ENCODE data around the gene NPY.

Gene NPY

DNA sequence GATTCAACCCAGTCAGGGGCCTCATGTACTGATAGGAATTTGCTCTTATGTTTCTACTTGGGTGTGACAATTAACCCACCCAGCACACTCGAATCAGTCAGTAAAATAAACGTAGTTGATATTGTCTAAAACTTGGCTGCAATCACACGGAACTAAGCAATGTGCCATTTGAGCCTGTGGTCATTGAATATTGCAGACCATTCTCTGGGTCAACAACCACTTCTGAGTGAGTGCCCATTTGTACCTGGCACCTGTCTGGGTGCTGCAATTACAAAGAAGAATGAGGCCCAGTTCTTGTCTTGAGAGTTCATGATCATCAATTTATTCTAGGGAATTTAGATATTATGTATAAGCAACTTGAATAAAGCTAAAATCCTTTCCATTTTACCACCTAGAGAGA is 29.8 kb downstream of the NPY start:
- Histone ChIP-seq H3K27me3 (replicated peaks; ENCODE audit: control insufficient read depth, insufficient read depth, low read length) (no peaks in the 10 kb centered on the region), H3K36me3 (ENCODE audit: control insufficient read depth, insufficient read depth, low read length) (no peaks in the 10 kb centered on the region), H3K4me3 (replicated peaks; ENCODE audit: low read depth, low read length) (no peak overlapping the region)
- TF ChIP-seq, protein P1, sequence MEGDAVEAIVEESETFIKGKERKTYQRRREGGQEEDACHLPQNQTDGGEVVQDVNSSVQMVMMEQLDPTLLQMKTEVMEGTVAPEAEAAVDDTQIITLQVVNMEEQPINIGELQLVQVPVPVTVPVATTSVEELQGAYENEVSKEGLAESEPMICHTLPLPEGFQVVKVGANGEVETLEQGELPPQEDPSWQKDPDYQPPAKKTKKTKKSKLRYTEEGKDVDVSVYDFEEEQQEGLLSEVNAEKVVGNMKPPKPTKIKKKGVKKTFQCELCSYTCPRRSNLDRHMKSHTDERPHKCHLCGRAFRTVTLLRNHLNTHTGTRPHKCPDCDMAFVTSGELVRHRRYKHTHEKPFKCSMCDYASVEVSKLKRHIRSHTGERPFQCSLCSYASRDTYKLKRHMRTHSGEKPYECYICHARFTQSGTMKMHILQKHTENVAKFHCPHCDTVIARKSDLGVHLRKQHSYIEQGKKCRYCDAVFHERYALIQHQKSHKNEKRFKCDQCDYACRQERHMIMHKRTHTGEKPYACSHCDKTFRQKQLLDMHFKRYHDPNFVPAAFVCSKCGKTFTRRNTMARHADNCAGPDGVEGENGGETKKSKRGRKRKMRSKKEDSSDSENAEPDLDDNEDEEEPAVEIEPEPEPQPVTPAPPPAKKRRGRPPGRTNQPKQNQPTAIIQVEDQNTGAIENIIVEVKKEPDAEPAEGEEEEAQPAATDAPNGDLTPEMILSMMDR (IDR thresholded peaks at IDR 0.05; ENCODE audit: insufficient read depth, low read length, poor library complexity, severe bottlenecking): no peak
- DNase-seq (ENCODE audit: extremely low read depth, insufficient read length): no peak

DNA sequence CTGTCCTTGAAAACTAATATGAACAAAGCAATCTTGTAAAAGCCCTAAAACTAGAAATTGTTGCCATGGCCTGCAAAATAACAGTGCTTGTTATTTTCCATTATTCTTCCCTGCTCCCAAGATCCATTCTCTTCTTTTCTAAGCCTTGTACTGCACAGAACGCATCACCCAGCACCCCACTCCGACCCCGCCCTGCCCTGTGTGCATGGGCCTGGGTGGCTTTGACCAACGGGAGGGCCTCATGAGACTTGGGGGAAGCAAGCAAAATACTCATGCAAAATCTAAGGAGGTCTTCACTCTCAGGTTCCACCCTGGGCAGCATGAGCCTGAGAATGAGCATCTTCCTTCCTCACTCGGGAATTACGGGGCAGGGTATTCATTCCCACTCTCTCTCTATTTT is 32.4 kb downstream of the NPY start:
- H3K27me3 ChIP-seq (replicated peaks; ENCODE audit: control insufficient read depth, insufficient read depth, low read length): no peaks in the 10 kb centered on the region
- TF ChIP-seq, protein P1 (IDR thresholded peaks at IDR 0.05; ENCODE audit: insufficient read depth, low read length, poor library complexity, severe bottlenecking): no peak
- H3K4me3 ChIP-seq (replicated peaks; ENCODE audit: low read depth, low read length): no peak overlapping the region
- no peaks in the 10 kb centered on the region for H3K36me3 ChIP-seq (ENCODE audit: control insufficient read depth, insufficient read depth, low read length)
- DNase-seq (ENCODE audit: extremely low read depth, insufficient read length): no peak

DNA sequence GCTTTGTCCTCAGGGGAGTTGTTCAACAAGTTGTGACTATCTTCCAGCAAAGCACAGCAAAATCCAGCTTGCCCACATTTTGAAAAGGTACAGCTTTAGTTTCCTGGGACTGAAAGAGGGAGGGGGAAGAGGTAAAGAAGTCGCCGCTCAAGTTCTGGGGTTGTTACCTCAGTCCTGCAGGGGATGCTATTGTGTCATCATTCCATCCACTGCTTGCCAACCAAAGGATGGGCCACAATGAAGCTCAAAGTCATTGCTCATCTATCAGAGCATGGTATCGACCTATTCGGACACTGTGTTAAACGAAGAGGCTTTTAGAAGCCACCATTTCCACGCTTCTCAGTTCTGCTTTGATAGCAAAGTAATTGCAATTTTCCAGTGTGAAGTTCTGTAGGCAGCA is 34.3 kb downstream of the NPY start:
- H3K27me3 ChIP-seq (replicated peaks; ENCODE audit: control insufficient read depth, insufficient read depth, low read length): no peaks in the 10 kb centered on the region
- no peak overlapping the region for H3K4me3 ChIP-seq (replicated peaks; ENCODE audit: low read depth, low read length)
- DNase-seq (ENCODE audit: extremely low read depth, insufficient read length): peak; percentile 19
- no peaks in the 10 kb centered on the region for H3K36me3 ChIP-seq (ENCODE audit: control insufficient read depth, insufficient read depth, low read length)
- TF ChIP-seq, protein P1 (IDR thresholded peaks at IDR 0.05; ENCODE audit: insufficient read depth, low read length, poor library complexity, severe bottlenecking): peak; percentile 82

DNA sequence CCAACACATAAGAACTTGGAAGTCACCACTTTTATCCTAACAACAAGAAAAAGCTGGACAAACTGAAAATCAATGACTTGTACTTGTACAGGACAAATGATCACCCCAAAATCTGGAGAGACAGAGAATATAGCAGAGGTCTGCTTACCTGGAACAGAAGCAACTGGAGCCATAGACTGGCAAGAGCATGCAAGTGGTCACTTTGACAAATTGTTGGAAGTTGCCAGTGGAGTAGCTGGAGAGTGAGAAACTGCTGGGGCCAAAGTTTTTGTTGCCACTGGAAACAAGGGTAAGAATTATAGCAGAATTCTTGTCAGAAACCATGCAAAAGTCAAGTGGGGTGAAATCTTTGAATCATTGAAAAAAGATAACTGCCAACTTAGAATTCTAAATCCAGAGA is 35.2 kb downstream of the NPY start:
- Histone ChIP-seq H3K36me3 (ENCODE audit: control insufficient read depth, insufficient read depth, low read length) (no peaks in the 10 kb centered on the region), H3K4me3 (replicated peaks; ENCODE audit: low read depth, low read length) (no peak overlapping the region), H3K27me3 (replicated peaks; ENCODE audit: control insufficient read depth, insufficient read depth, low read length) (no peaks in the 10 kb centered on the region)
- TF ChIP-seq, protein P1 (IDR thresholded peaks at IDR 0.05; ENCODE audit: insufficient read depth, low read length, poor library complexity, severe bottlenecking): no peak
- DNase-seq (ENCODE audit: extremely low read depth, insufficient read length): no peak

DNA sequence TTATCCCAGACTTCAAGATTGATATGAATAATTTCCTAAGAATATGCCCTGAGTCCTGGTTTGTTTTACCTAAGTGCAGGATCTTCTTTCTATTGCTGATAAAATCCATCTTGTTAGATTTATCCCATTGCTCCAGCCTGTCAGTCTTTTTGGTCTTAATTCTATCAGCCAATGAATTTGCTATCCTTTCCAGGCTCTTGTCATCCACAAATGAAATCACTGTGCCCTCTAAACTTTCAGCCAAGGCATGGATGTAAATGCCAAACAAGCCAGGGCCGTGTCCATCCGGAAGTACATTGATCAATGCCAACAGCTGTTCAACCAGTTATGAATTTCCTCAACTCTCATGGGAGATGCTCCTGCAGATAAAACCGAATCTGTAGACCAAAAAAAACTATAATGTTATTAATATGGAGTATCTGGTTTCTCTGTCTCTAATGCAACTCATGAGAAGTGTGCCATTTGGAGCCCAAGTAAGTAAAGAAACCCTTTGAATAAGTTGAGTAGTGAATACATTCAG is 40.0 kb downstream of the NPY start:
- TF ChIP-seq, protein P1 (IDR thresholded peaks at IDR 0.05; ENCODE audit: insufficient read depth, low read length, poor library complexity, severe bottlenecking): no peak
- DNase-seq (ENCODE audit: extremely low read depth, insufficient read length): no peak
- Histone ChIP-seq H3K36me3 (ENCODE audit: control insufficient read depth, insufficient read depth, low read length) (no peaks in the 10 kb centered on the region), H3K4me3 (replicated peaks; ENCODE audit: low read depth, low read length) (no peak overlapping the region), H3K27me3 (replicated peaks; ENCODE audit: control insufficient read depth, insufficient read depth, low read length) (no peaks in the 10 kb centered on the region)

DNA sequence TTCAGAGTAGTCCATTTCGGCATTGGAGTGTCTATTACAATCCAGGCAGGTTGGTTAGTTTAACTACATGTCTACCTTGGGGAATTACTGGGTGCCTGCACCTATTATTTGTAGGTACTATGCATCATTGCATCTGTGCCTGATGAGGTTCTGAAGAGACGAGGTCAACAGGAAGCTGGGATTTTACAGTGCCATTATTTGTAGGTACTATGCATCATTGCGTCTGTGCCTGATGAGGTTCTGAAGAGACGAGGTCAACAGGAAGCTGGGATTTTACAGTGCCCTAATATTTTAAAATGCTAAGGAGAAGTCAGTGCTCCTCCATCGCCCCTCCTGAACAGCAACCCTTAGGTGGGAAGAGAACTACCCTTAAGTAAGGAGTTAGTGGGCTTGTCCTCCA is 41.7 kb downstream of the NPY start:
- DNase-seq (ENCODE audit: extremely low read depth, insufficient read length): peak; percentile 45
- Histone ChIP-seq H3K4me3 (replicated peaks; ENCODE audit: low read depth, low read length) (no peak overlapping the region), H3K36me3 (ENCODE audit: control insufficient read depth, insufficient read depth, low read length) (no peaks in the 10 kb centered on the region), H3K27me3 (replicated peaks; ENCODE audit: control insufficient read depth, insufficient read depth, low read length) (no peaks in the 10 kb centered on the region)
- TF ChIP-seq, protein P1 (IDR thresholded peaks at IDR 0.05; ENCODE audit: insufficient read depth, low read length, poor library complexity, severe bottlenecking): no peak

All from GM06990 (cell line).